GM23338 (cell line): ENCODE results near the gene BAG2.

Experiments used
- CREB1 ChIP-seq: fragments of 250-450 bp; sonication (Bioruptor Pico); IDR thresholded peaks from 2 replicates; pipeline ENCODE4 v1.5.0; 2020; ENCODE audit warnings: low read depth, mild to moderate bottlenecking, moderate library complexity
- CTCF ChIP-seq, 2 experiments: fragments of 200-600 bp in 1 of 2; sonication (generic) in 1 of 2; conservative IDR thresholded peaks; 2 replicates each; pipeline versions ENCODE4 v1.5.1 to v1.6.1; 2016 to 2017; ENCODE audit warnings: antibody characterized with exemption in 2 of 2, low read depth in 2 of 2, mild to moderate bottlenecking in 2 of 2, moderate library complexity in 1 of 2
- EZH2 ChIP-seq: fragments of 200-600 bp; sonication (generic); IDR thresholded peaks from one replicate; pipeline ENCODE4 v1.8.0; 2017; ENCODE audit warnings: antibody characterized with exemption, mild to moderate bottlenecking, low read depth; ENCODE audit not compliant: unreplicated experiment
- EZH2phosphoT487 ChIP-seq: fragments of 200-600 bp; sonication (generic); IDR thresholded peaks from one replicate; pipeline ENCODE4 v1.8.1; 2018; ENCODE audit warnings: antibody characterized with exemption; ENCODE audit not compliant: unreplicated experiment
- POLR2AphosphoS5 ChIP-seq: IDR thresholded peaks from 2 replicates; pipeline ENCODE4 v1.6.1; 2016; ENCODE audit warnings: antibody characterized with exemption, low read depth
- STAT1 ChIP-seq: IDR thresholded peaks from one replicate; pipeline ENCODE4 v1.6.1; 2016; ENCODE audit warnings: antibody characterized with exemption; ENCODE audit not compliant: unreplicated experiment
- ZNF462 ChIP-seq: fragments of 250-450 bp; sonication (Bioruptor Pico); IDR thresholded peaks from 2 replicates; pipeline ENCODE4 v1.5.0; 2020; ENCODE audit warnings: mild to moderate bottlenecking, moderate library complexity
- TF ChIP-seq, protein P1 (sequence below): IDR thresholded peaks from one replicate; pipeline ENCODE4 v1.6.1; 2018; ENCODE audit warnings: antibody characterized with exemption; ENCODE audit not compliant: unreplicated experiment
- TF ChIP-seq, protein P2 (sequence below): IDR thresholded peaks from 2 replicates; pipeline ENCODE4 v1.6.1; 2016; ENCODE audit warnings: antibody characterized with exemption

DNA sequence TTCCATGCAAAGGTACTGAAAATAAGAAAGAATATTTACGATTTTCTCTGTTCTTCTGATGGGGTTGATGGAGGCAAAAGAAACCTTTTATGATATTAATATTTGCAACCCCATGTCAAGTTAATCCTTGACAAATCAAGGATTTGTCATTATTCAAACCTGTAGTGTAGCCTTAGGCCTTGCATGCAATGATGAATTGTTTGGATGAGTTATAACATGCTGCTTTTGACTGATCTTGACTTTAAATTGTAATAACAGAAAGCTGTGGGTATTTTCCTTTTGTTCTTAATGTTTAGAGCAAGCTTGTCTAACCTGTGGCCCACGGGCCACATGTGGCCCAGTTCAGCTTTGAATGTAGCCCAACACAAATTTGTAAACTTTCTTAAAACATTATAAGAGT lies 13.0 kb upstream of the BAG2 start:
- TF ChIP-seq CTCF (conservative IDR thresholded peaks at IDR 0.05; ENCODE audit: low read depth in 2 of 2), result no peak
- no peak for TF ChIP-seq EZH2
- TF ChIP-seq EZH2phosphoT487, result no peak
- TF ChIP-seq, protein P1, sequence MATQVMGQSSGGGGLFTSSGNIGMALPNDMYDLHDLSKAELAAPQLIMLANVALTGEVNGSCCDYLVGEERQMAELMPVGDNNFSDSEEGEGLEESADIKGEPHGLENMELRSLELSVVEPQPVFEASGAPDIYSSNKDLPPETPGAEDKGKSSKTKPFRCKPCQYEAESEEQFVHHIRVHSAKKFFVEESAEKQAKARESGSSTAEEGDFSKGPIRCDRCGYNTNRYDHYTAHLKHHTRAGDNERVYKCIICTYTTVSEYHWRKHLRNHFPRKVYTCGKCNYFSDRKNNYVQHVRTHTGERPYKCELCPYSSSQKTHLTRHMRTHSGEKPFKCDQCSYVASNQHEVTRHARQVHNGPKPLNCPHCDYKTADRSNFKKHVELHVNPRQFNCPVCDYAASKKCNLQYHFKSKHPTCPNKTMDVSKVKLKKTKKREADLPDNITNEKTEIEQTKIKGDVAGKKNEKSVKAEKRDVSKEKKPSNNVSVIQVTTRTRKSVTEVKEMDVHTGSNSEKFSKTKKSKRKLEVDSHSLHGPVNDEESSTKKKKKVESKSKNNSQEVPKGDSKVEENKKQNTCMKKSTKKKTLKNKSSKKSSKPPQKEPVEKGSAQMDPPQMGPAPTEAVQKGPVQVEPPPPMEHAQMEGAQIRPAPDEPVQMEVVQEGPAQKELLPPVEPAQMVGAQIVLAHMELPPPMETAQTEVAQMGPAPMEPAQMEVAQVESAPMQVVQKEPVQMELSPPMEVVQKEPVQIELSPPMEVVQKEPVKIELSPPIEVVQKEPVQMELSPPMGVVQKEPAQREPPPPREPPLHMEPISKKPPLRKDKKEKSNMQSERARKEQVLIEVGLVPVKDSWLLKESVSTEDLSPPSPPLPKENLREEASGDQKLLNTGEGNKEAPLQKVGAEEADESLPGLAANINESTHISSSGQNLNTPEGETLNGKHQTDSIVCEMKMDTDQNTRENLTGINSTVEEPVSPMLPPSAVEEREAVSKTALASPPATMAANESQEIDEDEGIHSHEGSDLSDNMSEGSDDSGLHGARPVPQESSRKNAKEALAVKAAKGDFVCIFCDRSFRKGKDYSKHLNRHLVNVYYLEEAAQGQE, result no peak
- TF ChIP-seq POLR2AphosphoS5, result no peak
- TF ChIP-seq CREB1, result no peak
- TF ChIP-seq, protein P2, sequence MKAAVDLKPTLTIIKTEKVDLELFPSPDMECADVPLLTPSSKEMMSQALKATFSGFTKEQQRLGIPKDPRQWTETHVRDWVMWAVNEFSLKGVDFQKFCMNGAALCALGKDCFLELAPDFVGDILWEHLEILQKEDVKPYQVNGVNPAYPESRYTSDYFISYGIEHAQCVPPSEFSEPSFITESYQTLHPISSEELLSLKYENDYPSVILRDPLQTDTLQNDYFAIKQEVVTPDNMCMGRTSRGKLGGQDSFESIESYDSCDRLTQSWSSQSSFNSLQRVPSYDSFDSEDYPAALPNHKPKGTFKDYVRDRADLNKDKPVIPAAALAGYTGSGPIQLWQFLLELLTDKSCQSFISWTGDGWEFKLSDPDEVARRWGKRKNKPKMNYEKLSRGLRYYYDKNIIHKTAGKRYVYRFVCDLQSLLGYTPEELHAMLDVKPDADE, result no peak
- TF ChIP-seq STAT1, result no peak
- no peak for TF ChIP-seq ZNF462 (CRISPR knock-in tag)
